MM.1S (cell line): Measurements from ENCODE around the gene TEX47.

Experiments used
- DNase-seq: peaks from one replicate; pipeline ENCODE4 v3.0.0-alpha.2; 2015
- H2AFZ ChIP-seq: fragments of 300-600 bp; sonication (generic); 2 replicates; pipeline ENCODE4 v1.6.0; 2016; ENCODE audit warnings: antibody characterized with exemption, low read length
- H3F3A ChIP-seq: fragments of 300-600 bp; sonication (generic); 2 replicates; pipeline ENCODE4 v1.6.1; 2016; ENCODE audit warnings: mild to moderate bottlenecking, antibody characterized with exemption, low read length, moderate library complexity, mixed read lengths; ENCODE audit not compliant: insufficient read depth
- H3K27ac ChIP-seq: fragments of 300-600 bp; sonication (generic); 2 replicates; pipeline ENCODE4 v1.5.1; 2016; ENCODE audit warnings: mild to moderate bottlenecking, low read length
- H3K27me3 ChIP-seq: fragments of 300-600 bp; sonication (generic); replicated peaks from 2 replicates; pipeline ENCODE4 v1.6.0; 2016; ENCODE audit warnings: low read length; ENCODE audit not compliant: insufficient read depth
- H3K36me3 ChIP-seq: fragments of 300-600 bp; sonication (generic); replicated peaks from 2 replicates; pipeline ENCODE4 v1.6.1; 2016; ENCODE audit warnings: mild to moderate bottlenecking, low read length, mixed read lengths; ENCODE audit not compliant: insufficient read depth
- H3K4me1 ChIP-seq: fragments of 300-600 bp; sonication (generic); 2 replicates; pipeline ENCODE4 v1.6.1; 2016; ENCODE audit warnings: low read length, mixed read lengths
- H3K4me2 ChIP-seq: fragments of 300-600 bp; sonication (generic); 2 replicates; pipeline ENCODE4 v1.6.0; 2016; ENCODE audit warnings: low read depth, low read length
- H3K4me3 ChIP-seq: fragments of 300-600 bp; sonication (generic); 2 replicates; pipeline ENCODE4 v1.5.1; 2016; ENCODE audit warnings: low read length, mixed read lengths
- H3K79me2 ChIP-seq: fragments of 300-600 bp; sonication (generic); 2 replicates; pipeline ENCODE4 v1.6.1; 2016; ENCODE audit warnings: mixed run types, low read length, mixed read lengths
- H3K9ac ChIP-seq: fragments of 300-600 bp; sonication (generic); 2 replicates; pipeline ENCODE4 v1.6.1; 2016; ENCODE audit warnings: low read length, mixed read lengths
- H3K9me2 ChIP-seq: fragments of 300-600 bp; sonication (generic); replicated peaks from 2 replicates; pipeline ENCODE4 v1.6.1; 2016; ENCODE audit warnings: mild to moderate bottlenecking, low read length, mixed read lengths; ENCODE audit not compliant: insufficient read depth
- H3K9me3 ChIP-seq: fragments of 300-600 bp; sonication (generic); replicated peaks from 2 replicates; pipeline ENCODE4 v1.6.1; 2016; ENCODE audit warnings: mild to moderate bottlenecking, low read length, mixed read lengths; ENCODE audit not compliant: insufficient read depth
- H4K20me1 ChIP-seq: fragments of 300-600 bp; sonication (generic); 2 replicates; pipeline ENCODE4 v1.6.1; 2016; ENCODE audit warnings: mild to moderate bottlenecking, low read length, moderate library complexity, mixed read lengths; ENCODE audit not compliant: insufficient read depth
- CTCF ChIP-seq: fragments of 300-600 bp; sonication (generic); IDR thresholded peaks from 2 replicates; pipeline ENCODE4 v1.5.1; 2016; ENCODE audit warnings: antibody characterized with exemption, low read length, mixed read lengths
- EZH2 ChIP-seq: fragments of 300-600 bp; sonication (generic); optimal IDR thresholded peaks from 2 replicates; pipeline ENCODE3; 2017; ENCODE audit warnings: low read depth, mild to moderate bottlenecking, antibody characterized with exemption, low read length, mixed read lengths
- EZH2phosphoT487 ChIP-seq: fragments of 300-600 bp; sonication (generic); IDR thresholded peaks from 2 replicates; pipeline ENCODE4 v1.6.1; 2018; ENCODE audit warnings: antibody characterized with exemption, low read length

The TEX47 gene

GRCh38 chr7:88795553-88795952, at the start of gene TEX47:
TSS of gene TEX47 (minus strand) at chr7:88795737. CDS start at chr7:88794942, 795 bp downstream.
- no peaks in the 10 kb centered on the region for H3K9me3 ChIP-seq
- DNase-seq = no peak

DNA sequence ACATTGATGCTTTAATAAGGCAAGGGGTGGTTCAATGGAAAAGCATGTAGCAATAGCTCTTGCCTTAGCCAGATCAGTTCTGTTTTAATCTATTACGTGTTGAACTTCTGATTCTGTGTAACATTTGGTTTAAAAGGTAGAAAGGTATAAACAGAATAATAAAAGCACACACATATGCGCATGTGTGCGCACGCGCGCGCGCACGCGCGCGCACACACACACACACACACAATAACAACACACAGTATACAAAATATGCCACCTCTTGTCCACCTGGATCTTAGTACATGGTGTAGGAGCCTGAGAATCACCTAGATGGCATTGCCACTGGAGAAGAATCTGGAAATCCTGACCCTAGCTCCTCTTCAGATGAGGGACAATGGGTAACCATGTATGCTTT, 49.6 kb upstream of the TEX47 start:
- Histone ChIP-seq H3K27me3 (no peaks in the 10 kb centered on the region), H3K4me3 (no peak overlapping the region), H3K79me2 (no peaks in the 10 kb centered on the region), H3K9me3 (no peaks in the 10 kb centered on the region), H3K4me2 (no peak overlapping the region), H3K36me3 (no peaks in the 10 kb centered on the region), H3K4me1 (no peaks in the 10 kb centered on the region), H3K27ac (no peak overlapping the region), H3F3A (no peaks in the 10 kb centered on the region), H3K9me2 (no peaks in the 10 kb centered on the region), H3K9ac (no peak overlapping the region), H4K20me1 (no peaks in the 10 kb centered on the region), H2AFZ (no peak overlapping the region)
- TF ChIP-seq EZH2 = no peak
- TF ChIP-seq EZH2phosphoT487 = no peak
- TF ChIP-seq CTCF = no peak
- no peak for DNase-seq

More at GRCh38 chr7:88795553-88795952, at the start of gene TEX47:
- Histone ChIP-seq H3K9me2 (no peaks in the 10 kb centered on the region), H3K4me1 (no peaks in the 10 kb centered on the region), H3K27me3 (no peaks in the 10 kb centered on the region), H4K20me1 (no peaks in the 10 kb centered on the region), H3K4me2 (no peak within 1 kb of the TSS), H3K36me3 (no peaks in the 10 kb centered on the region), H3K27ac (no peak within 1 kb of the TSS), H3K9ac (no peak within 1 kb of the TSS), H3K79me2 (no peaks in the 10 kb centered on the region), H3F3A (no peaks in the 10 kb centered on the region), H2AFZ (no peak within 1 kb of the TSS), H3K4me3 (no peak within 1 kb of the TSS)
- TF ChIP-seq EZH2 (no peak), CTCF (no peak)

DNA sequence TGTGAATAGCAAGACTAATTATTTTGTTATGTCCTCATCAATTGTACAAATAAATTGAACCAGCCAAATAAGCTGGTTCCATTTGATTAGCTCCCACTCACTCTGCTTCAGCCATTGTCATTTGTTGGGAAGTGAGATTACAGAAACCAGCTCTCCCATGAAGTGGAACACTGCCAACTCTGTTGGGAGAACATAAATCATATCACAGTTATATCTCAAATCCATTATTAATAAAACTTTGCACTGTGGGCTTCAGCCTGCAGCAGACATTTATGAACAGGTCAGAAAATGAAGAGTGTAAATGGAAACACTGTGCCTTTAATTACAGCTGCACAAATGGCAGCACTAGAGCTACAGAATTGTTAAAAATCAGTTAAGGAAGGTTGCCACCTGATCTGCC, 46.7 kb upstream of the TEX47 start:
- no peaks in the 10 kb centered on the region for H3K4me1 ChIP-seq
- no peaks in the 10 kb centered on the region for H3K9me3 ChIP-seq
- H4K20me1 ChIP-seq = no peaks in the 10 kb centered on the region
- H3K79me2 ChIP-seq = no peaks in the 10 kb centered on the region
- no peak overlapping the region for H3K9ac ChIP-seq
- H3K27ac ChIP-seq = no peak overlapping the region
- no peak overlapping the region for H3K4me3 ChIP-seq
- DNase-seq = no peak
- H2AFZ ChIP-seq = no peak overlapping the region
- no peak overlapping the region for H3K4me2 ChIP-seq
- H3F3A ChIP-seq = no peaks in the 10 kb centered on the region
- H3K9me2 ChIP-seq = no peaks in the 10 kb centered on the region
- no peaks in the 10 kb centered on the region for H3K27me3 ChIP-seq
- no peaks in the 10 kb centered on the region for H3K36me3 ChIP-seq
- no peak for TF ChIP-seq EZH2
- TF ChIP-seq CTCF = no peak
- no peak for TF ChIP-seq EZH2phosphoT487
